GM18508 (cell line): ENCODE data around the gene TK1.
"Not testable (repeated sequence)": the region's sequence is repeated elsewhere in the genome, so short reads cannot be mapped to it uniquely, and the experiment has no call there.

ENCODE experiments used
- ATAC-seq: cut with Tn5 transposase; IDR thresholded peaks from one replicate; pipeline ENCODE4 v1.9.1; 2021; ENCODE audit warnings: moderate number of reproducible peaks; ENCODE audit not compliant: insufficient read depth, unreplicated experiment

The TK1 gene

GRCh38 chr17:78180083-78180482 is 6.8 kb downstream of the TK1 start:
- no peak for ATAC-seq

- ATAC-seq = no peak
These were observed 7.5 kb downstream of the TK1 start for GRCh38 chr17:78179372-78179771.

GRCh38 chr17:78176548-78177025 is 10.3 kb downstream of the TK1 start:
- no peak for ATAC-seq

- ATAC-seq = no peak
These were observed 11.2 kb downstream of the TK1 start for GRCh38 chr17:78175643-78175981.

GRCh38 chr17:78174870-78175642 is 11.8 kb downstream of the TK1 start:
- ATAC-seq = no peak

- ATAC-seq = no peak
These were observed 12.4 kb downstream of the TK1 start for GRCh38 chr17:78174346-78174869.

- ATAC-seq = no peak
These were observed 13.6 kb downstream of the TK1 start for GRCh38 chr17:78173097-78173715.

GRCh38 chr17:78172249-78173051 is 14.4 kb downstream of the TK1 start:
- ATAC-seq = no peak

GRCh38 chr17:78171591-78172248 is 15.1 kb downstream of the TK1 start:
- ATAC-seq = not testable (repeated sequence)

GRCh38 chr17:78170692-78171590 is 15.9 kb downstream of the TK1 start:
- no peak for ATAC-seq

GRCh38 chr17:78168903-78169793 is 17.7 kb downstream of the TK1 start:
- ATAC-seq = no peak

GRCh38 chr17:78168242-78168902 is 18.5 kb downstream of the TK1 start, which contains the start of gene SYNGR2:
TSS of gene SYNGR2 (plus strand) at chr17:78168581. CDS start at chr17:78168617, 36 bp downstream.
- no peak for ATAC-seq

GRCh38 chr17:78166416-78166815 is 20.4 kb downstream of the TK1 start:
- ATAC-seq = no peak

- no peak for ATAC-seq
These were observed 21.9 kb downstream of the TK1 start for GRCh38 chr17:78164748-78165607.

GRCh38 chr17:78163881-78164747 is 22.7 kb downstream of the TK1 start:
- no peak for ATAC-seq

- ATAC-seq = no peak
These were observed 27.2 kb downstream of the TK1 start for GRCh38 chr17:78159575-78160158.
